Stimulated activated CD8-positive, alpha-beta memory T cell treated with anti-CD3 and anti-CD28 coated beads, Interleukin-12 subunit alpha, Interleukin-12 subunit beta, amount 100 ng/mL, for 1 hour (primary cell): ENCODE data around the gene MYLK3.

Experiments
- DNase-seq: peaks from one replicate; pipeline ENCODE4 v3.0.0-alpha.2; 2020; ENCODE audit warnings: low read depth

MYLK3 gene

GRCh38 chr16:46757339-46758050 lies 9.4 kb upstream of the MYLK3 start:
- no peak for DNase-seq

GRCh38 chr16:46756772-46757171 lies 8.6 kb upstream of the MYLK3 start:
- no peak for DNase-seq

GRCh38 chr16:46753015-46753414 lies 4.9 kb upstream of the MYLK3 start:
- DNase-seq, result no peak

- no peak for DNase-seq
Measured at GRCh38 chr16:46751381-46751780, 3.2 kb upstream of the MYLK3 start.

GRCh38 chr16:46748775-46749705 lies 896 bp upstream of the MYLK3 start:
- no peak for DNase-seq

- DNase-seq, result no peak
Measured at GRCh38 chr16:46746821-46747776, 1.0 kb downstream of the MYLK3 start.

GRCh38 chr16:46745617-46746016 lies 2.5 kb downstream of the MYLK3 start:
- no peak for DNase-seq

- DNase-seq, result no peak
Measured at GRCh38 chr16:46743232-46743719, 4.9 kb downstream of the MYLK3 start.

- no peak for DNase-seq
Measured at GRCh38 chr16:46739934-46740333, 8.2 kb downstream of the MYLK3 start.

- no peak for DNase-seq
Measured at GRCh38 chr16:46737621-46738214, 10.4 kb downstream of the MYLK3 start.

GRCh38 chr16:46736695-46737094 lies 11.4 kb downstream of the MYLK3 start:
- DNase-seq, result no peak

- no peak for DNase-seq
Measured at GRCh38 chr16:46733319-46733830, 14.8 kb downstream of the MYLK3 start.

GRCh38 chr16:46732561-46732960 lies 15.6 kb downstream of the MYLK3 start:
- DNase-seq, result no peak

GRCh38 chr16:46731691-46732555 lies 16.2 kb downstream of the MYLK3 start:
- DNase-seq, result no peak

- DNase-seq, result no peak
Measured at GRCh38 chr16:46730801-46731690, 17.1 kb downstream of the MYLK3 start.

- no peak for DNase-seq
Measured at GRCh38 chr16:46730126-46730525, 18.0 kb downstream of the MYLK3 start.

- DNase-seq, result no peak
Measured at GRCh38 chr16:46729326-46729995, 18.7 kb downstream of the MYLK3 start.

GRCh38 chr16:46728806-46729205 lies 19.3 kb downstream of the MYLK3 start:
- no peak for DNase-seq

GRCh38 chr16:46727630-46728029 lies 20.5 kb downstream of the MYLK3 start:
- no peak for DNase-seq
